ENCODE results near the gene SND1.

The SND1 gene

DNA sequence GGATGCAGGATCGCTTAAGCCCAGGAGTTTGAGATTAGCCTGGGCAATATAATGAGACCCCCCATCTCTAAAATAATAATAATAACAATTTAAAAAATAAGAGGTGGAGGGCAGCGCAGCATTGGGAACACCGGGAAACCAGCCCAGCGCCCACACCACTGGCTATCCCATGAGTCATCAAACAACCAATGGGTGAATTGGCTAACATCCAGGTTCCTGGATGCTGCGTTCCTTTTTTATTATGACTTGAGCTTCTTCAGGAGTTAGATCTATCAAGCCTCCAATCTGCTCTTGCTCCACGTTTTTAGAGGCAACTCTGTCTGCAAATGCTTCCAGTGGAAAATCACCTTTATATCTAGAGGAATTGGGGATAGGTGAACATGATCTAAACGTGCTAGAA lies 389.2 kb downstream of the SND1 start:
- no peak for DNase-seq (ENCODE audit: low read depth)

DNA sequence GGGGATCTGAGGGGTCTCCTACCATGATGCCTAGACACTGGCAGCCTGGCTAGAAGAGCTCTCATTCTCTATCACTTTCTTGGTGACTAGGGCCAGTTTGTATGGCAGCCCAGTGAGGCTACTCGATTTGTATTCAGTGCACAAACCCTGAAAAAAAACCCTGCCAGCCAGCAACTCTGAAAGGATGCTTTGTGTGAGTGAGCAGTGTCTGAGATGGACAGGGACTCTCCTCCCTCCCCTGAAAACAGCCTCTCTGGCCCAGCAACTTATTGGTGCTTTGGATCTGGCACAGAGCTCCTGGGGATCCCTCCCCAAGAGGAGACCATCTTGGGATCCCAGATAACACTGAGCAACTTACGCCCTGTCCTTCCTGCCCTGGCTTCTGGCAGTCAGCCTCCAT lies 390.0 kb downstream of the SND1 start:
- no peak for DNase-seq (ENCODE audit: low read depth)

DNA sequence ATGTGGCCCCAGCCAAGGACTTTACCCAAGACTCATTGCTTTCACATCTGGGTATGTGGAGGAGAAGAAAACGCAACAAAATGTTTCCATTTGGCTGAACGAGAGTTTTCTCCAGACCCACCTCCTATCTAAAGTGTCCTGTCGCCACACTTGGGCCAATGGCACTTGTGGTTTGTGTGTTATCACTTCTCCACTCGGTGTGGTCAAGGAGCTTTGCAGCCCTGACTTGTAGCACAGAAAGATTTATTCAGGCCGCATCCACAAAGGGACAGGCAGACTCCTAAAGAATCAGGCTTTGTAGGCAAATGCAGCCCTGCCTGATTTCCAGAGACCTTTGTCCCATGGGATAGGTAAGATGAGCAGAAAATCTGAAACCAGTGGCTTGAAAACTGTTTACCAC lies 392.1 kb downstream of the SND1 start:
- no peak for DNase-seq (ENCODE audit: low read depth)

DNA sequence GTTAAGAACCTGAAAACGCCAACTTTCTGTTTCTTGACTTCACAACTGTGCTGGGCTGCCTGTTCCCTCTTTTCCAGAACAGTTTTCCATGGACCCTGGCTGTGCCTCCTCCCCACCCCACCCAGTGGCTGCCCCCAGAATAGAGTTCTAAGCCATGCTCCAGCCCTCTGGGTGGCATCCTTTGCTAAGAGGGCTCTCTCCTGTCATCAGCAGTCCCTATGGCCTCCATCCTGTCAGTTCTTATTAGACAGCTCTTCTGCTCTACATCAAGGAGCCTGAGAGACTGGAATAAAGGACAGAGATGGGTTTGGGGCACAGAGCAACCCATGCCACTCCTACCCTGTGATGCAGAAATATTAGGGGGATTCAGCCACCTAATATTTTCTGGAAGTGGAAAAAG lies 393.2 kb downstream of the SND1 start:
- no peak for DNase-seq (ENCODE audit: low read depth)

DNA sequence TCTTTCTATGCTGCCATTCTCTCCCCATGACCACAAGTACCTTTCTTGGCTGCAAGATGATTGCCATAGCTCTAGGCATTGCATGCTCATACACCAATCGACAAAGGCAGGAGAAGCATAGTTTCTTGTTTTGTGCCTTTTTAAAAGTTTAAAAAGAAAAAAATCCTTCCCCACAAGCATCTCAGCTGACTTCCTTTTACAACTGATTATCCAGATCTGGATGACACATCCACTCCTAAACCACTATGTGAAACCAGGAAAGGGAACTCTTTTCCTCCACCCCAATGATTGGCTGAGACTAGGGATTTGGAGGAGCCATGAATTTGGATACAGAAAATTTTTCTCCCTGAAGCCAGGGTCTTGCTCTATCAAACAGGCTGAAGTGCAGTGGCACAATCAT lies 393.8 kb downstream of the SND1 start:
- DNase-seq (ENCODE audit: low read depth) = no peak

DNA sequence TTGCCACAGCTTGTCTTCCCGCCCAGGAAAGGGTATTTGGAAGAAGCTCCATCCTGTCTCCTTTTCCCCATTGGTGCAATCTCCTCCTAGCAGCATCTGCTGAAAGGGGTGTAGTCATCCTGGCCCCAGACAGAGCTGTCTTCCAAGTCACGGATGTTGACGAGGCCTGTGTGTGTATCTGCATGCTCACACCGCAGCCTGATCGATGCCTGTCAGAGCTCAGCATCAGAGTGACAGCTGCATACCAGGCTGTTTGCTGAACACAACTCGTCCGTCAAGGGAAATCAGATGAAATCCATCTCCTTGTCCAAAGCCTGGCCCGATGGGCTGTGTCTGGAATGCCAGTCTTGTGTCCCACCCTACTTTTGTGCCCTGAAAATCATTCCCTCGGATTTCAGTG lies 400.4 kb downstream of the SND1 start:
- no peak for DNase-seq (ENCODE audit: low read depth)

DNA sequence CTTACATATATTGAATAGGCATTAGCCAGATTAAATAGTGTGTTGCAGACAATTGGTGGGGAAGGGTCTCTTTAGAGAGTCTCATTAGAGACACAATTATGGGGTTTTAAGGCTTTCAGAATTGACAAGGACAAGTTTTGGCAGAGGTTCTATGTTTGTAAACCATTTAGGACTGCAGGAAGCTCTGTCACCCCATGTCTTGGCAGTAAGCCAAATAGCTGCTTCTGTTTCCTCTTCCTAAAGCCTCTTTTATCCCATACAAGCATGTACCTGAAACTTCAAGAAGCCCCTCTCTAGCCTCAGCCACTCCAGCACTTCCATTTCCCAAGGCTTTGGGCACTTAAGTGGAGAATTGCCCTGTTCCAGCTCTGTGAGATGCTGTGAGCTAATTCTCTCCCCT lies 401.0 kb downstream of the SND1 start:
- no peak for DNase-seq (ENCODE audit: low read depth)

DNA sequence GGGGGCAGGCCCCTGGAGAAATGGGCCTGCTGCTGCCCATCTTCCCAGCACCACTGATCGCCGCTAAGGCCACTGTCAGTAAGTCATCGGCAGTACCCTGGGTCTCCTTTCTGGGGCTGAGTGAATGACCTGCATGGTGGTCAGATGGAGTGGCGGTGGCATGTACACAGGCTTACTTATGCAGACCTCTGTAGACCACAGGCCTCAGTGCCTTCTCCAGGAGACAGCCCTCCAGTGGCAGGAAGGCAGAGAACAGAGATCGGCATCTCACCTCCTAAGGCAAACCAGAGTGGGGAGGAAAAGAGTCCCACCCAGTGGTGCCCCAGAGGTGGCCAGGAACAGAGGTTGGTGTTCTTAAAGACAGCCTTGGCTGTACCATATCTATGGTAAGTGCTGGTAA lies 402.0 kb downstream of the SND1 start:
- DNase-seq (ENCODE audit: low read depth) = no peak

DNA sequence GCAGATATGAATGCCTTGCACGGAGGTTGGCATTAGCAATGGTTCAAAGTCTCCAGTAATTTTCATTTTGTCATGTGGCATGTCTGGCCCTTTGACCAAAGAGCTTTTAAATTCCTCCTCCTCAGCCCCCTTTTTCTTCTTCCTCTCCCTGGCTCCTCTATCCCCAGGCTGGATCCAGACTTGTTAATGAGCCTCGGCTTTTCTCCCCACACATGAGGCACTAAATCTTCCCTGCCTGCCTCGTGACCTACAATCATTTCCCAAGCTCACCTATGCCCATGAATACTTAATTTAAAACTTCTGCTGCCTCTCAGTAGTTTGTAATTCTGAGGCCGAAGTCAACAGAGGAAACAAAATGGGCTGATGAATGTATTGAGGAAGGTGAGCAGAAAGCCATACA lies 402.5 kb downstream of the SND1 start:
- DNase-seq (ENCODE audit: low read depth) = no peak

DNA sequence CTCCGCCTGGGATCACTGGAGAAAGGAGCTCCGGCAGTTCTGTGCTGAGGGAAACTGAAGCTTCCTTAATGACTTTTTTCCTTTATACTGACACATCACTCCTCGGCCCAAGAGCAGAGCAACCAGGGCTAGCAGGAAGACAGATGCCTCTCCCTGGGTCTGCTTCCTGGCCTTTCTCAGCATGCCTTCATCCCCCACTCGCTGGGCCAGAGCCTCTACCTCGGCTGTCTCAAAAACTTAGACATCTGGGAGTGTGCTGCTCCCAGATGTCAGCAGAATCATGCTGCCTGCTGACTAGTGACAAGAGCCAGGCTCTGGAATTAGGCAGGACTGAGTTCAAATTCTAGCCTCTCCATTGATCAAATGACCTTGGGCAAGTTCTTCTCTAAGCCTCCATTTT lies 403.6 kb downstream of the SND1 start:
- no peak for DNase-seq (ENCODE audit: low read depth)

DNA sequence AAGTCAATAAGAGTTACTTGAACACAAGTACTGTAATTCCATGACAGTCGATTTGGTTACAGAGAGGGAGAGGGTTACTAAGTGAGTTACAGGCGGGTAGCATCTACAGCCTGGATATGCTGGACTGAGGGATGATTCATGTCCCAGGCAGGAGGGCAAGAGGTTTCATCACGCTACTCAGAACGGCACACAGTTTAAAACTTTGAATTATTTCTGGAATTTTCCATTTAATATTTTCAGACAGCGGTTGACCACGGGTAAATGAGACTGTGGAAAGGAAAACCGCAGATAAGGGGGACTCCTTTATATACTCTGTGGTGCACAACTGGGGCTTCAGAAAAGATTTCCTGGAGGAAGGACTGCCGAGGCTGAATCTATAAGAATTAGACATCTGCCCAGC lies 404.9 kb downstream of the SND1 start:
- no peak for DNase-seq (ENCODE audit: low read depth)

DNA sequence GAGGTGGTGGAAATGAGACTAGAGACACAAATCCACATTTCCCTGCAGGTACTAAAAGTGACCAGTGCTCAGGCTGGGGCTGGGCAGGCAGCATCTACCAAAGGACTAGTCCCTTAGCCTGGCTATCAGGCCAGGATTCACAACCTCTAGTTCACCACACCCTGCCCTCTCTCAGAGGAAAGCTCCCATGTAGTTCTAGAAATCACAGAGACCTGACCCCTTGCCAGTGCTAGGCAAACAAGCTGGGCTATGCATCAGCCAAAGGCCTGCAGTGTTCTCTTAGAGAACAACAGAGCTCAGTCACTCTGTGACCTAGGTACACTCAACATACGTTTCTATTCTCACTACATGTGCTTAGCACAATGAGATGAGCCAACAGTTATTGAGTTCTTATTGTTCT lies 405.9 kb downstream of the SND1 start:
- DNase-seq (ENCODE audit: low read depth) = no peak

DNA sequence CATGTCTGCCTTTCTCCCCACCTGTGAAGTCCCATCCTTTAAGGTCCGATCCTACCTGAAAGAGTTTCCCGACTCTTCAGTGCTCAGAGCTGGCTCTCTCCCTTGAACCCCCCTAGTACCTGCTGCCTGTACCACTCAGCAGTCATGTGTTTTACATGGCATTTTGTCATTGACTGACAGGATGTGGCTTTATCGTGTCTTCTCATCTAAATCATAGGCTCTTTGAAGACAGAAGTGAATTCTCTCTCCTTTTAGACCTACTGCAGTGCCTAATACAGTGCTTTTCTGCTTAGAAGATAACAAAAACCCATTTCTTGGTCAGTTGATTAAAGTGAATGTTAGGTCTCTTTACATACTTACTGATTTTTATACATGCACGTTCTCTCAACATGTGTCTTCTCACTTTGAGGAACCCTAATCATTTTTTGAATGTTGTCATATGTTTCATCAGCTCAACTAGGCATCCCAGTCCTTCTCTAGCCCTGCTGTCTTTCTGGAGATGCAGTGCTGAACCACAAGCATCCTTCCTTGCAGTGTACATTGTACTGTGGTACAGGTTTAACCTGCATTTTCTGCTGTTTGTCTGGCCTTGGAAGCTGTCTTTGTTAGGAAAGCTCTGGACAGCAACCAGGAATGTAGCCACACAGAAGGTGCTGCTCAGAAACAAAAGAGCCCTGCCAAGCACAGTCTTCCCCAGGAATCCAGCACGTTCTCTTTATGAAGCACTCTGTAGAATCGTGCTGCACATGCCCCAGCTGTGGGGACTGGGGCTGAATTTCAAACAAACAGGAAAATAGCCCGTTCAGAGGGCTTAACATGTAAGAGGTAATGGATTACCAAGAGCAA lies 407.4 kb downstream of the SND1 start:
- no peak for DNase-seq (ENCODE audit: low read depth)

DNA sequence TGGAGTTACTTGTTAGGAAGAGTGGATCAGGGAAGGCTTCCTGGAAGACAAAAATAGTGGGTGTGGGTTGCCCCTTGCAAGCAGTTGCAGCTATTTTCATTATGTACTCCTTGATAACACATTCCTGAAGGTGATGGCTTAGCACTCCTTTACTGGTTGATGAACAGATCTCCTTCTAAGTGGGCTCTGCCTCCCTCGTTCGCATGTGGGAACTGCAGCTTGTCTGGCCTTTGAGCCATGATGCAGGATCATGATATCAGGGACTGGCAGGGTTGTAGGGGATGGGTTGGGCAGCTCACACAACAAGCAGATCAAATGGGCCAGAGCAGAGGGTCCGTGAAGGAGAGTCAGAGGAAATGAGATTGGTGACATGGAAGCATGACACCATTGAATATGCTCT lies 408.0 kb downstream of the SND1 start:
- DNase-seq (ENCODE audit: low read depth) = no peak

DNA sequence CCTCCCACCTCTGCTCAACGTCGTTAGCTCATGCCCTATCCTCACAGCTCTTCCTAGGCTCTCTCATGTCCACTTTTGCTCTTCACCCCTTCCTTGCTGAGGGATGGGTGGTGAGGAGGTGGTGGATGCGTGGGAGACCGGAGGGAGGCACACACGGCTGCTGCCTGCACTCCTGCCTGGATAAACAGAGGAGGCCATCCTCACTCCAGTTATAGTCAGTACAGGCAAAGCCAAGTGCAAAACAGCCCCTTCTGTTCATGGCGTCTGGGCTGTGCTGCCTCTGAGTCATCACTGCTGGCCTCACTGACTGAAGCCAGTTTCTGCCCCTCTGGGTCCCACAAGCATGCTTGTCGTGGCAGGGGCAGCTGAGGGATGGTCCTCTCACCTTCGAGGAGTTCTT lies 411.1 kb downstream of the SND1 start:
- no peak for DNase-seq (ENCODE audit: low read depth)

DNA sequence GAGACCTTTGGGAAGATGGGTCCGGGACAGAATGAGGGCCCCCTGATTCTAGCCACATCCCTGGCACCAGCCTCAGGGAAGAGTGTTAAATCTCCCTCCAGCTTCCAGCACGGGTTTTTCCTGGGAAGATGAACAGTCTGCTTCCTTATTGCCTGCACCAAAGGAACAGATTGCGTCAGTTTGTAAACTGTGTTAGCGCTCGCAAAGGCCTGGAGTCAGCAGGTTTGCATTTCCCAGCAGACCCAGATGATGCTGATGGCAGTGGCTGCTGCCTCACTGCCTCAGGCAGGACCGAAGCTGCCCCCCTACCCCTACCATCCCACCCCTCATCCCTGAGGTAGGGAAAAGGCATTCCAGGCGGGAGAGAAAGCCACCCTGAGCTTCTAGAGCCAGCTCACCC lies 413.9 kb downstream of the SND1 start:
- DNase-seq (ENCODE audit: low read depth) = no peak

DNA sequence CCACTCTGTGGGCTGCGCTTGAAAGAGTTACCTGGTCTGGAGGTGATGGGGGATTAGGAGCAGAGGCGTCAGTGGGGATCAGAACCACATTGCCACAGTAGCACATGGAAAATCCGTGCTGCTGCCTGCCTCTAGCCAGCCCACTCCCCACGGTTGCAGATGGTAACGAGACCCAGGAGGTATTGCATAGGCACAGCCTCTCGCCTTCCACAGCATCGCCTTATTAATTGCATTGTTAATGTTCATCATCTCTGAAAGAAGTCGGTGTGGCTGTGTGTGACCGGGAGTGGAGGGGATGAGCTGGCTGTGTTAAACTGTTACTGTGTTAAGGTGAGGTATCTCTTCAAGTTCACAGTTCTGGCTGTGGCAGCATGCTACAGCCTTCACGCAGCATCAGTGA lies 414.4 kb downstream of the SND1 start:
- no peak for DNase-seq (ENCODE audit: low read depth)

DNA sequence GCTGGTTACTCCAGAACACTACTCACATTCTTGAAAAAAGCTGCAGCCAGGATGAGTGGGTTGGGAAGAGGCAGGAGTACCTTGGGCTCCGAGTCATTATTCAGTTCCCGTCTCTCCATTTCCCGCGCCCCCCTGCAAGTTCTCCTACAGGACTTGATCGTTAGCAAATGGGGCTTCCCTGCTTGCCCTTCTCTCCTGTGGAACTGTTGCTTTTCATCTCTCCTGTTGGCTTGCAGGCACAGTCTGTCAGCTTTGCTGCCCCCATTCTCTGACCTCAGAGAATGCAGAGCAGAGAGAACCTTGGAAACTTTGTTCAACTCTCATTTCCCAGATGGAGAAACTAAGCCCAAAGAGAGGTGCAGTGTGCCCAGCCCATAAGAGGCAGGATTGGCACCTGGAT lies 414.9 kb downstream of the SND1 start:
- DNase-seq (ENCODE audit: low read depth) = no peak

DNA sequence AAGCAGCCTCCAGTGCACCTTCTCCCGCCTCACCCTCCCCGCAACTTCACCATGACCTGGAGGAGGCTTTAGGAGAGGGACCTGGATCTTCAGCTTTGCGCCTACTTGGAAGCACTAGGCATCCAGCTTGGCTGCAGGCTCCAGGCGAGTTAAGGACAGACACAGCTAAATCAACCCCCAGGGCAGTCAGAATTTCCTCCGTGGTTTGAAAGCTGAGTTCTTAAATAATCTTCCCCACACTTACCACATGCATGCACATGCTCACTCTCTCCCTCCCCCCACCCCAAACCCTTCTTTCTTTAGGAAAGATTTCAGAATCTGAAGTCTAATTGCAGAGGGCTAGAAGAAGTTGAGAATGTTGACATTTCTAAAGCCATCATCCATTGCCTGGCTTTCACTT lies 416.0 kb downstream of the SND1 start:
- no peak for DNase-seq (ENCODE audit: low read depth)

DNA sequence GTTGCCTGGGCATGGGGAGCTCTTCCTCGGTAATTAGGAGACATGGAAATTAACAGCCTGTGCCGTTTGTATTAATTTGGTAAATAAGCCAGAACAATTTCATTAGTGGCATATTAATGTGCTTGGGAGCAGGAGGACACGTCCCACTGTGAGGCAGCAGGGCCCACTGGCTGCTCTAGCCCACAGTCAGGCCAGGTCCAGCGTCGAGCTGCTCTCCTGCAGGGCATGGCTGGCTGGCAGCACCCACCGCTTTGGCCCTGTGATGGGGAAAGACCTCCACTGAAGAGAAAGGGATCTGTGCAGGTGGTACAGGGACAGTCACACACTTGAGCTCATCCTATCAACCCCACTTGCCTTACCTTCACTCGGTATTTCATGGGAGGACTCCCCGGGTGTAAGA lies 416.8 kb downstream of the SND1 start:
- no peak for DNase-seq (ENCODE audit: low read depth)

DNA sequence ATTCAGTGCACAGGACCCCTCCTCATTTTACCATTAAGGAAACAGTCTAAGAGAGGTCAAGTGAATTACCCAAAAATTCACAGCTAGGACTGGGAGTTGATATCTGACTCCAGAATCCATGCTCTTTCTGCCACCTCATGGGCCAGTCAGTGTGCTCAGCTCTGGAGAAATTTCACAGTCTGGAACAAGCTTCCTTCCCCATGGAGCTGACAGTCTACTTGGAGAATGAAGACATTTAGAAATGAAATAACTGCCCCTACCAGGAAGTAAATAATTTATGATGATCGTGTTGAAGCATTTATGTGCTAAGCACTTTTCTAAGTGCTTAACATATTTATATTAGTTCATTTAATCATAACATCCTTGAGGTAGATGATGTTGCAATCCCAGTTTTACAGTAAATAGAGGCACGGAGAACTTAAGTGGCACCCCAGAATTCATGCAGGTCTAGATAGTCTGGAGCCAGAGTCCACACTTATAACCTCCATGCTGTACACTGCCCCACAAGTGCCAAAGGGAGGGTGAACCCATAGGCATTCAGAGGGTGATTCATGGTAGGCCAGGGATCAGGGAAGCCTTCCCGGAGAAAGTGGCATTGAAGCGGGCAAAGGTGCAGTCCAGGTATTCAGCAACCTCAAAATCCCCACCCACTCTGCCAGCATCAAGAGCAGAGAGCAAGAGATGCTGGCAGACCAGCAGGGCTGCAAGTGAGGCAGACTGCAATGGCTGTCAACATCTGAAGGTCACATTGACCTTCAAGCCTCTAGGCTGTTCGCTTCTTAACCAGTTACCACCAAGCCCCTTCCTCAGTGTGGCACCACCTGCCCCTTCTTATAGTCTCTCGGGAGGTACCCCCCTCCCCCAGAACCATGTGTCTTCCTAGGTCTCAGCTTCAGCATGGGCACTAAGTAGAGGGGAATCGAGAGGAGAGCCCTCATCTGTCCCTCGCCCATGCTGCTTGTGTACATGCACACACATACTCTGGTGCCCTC lies 417.7 kb downstream of the SND1 start:
- DNase-seq (ENCODE audit: low read depth) = no peak

DNA sequence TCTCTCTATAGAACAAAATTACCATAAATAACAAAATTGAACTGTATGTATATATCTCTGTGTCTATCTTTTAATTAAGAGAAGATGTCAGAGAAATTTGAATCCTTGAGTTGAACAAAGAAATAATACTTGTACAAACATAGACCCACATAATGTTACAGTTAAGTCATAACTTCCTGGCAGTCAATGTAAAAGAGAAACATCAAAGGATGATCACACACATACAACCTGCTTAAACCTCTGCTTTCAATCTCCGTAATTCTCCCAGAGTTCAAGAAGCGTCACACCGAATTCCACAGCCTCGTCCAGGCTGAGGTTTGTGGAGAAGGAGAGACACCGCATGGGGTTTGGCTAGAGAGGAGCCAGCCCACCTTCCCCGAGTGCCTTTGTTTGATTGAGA lies 419.4 kb downstream of the SND1 start:
- no peak for DNase-seq (ENCODE audit: low read depth)

DNA sequence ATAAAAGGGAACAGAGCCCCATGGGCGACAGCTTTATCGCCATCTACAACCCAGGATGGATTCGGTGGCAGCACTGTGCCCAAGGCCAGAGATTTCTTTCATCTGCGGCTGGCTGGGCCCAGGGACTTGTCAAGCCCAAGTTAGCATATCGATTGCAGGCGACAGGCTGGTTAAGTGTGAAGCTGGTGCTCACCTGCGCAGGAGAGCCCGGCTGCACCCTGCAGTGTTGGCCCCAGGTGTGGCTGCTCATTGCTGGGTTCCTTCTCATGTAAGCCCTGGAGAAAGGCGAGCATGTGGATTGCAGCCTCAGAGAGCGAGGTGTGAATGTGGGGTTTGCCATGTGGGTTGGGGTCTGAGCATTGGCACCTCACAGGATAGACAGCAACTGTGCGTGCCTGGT lies 419.8 kb downstream of the SND1 start:
- DNase-seq (ENCODE audit: low read depth) = no peak
